ENCODE data around the gene LMLN.
"Not testable (repeated sequence)": the region's sequence is repeated elsewhere in the genome, so short reads cannot be mapped to it uniquely, and the experiment has no call there.

The LMLN gene

DNA sequence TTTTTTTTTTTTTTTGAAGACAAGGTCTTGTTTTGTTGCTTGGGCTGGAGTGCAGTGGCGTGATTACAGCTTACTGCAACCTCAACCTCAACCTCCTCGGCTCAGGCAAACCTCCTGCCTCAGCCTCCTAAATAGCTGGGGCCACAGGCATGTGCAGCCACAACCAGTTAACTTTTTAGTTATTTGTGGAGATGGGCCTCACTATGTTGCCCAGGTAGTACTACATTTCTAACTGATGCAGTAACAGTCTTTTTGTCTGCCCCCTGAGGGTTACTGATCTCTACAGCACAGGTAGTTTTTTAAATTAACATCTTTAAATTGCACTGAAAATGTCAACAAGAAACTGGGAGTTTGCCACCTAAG, 3.4 kb upstream of the LMLN start:
- no peak for DNase-seq

DNA sequence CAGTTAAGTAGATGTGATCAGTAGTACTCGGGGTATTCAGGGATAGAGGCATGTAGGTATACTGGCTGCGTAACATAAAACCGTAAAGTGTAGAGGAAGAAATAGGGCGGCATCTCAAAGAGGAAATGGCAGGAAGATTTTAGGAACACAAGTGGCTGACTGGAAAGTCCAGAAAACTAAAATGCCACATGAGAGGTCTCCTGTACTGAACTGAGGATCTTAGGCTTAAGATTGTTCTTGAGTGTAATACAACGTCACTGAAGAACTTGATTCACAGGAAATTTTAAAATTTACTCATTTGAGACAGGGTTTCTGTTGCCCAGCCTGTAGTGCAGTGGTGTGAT, 2.3 kb upstream of the LMLN start:
- no peak for DNase-seq

DNA sequence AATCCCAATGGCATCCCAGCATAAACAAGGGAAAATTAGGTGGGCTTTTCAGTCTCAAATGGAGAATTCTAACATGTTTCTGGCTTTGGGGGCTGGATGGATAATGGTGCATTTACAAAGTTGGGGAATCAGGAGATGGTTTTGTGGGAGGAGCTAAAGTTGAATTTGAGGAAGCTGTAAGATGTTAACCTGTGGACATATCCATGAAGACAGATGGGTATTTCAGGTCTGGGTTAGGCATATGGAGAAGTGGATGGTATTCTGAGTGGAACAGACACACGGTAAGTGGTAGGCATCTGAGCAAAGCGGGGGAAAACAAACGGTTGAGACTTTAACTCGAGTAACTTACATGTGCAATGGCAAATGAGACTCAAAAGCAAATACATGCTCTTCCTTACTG, 1.7 kb upstream of the LMLN start:
- DNase-seq, result no peak

DNA sequence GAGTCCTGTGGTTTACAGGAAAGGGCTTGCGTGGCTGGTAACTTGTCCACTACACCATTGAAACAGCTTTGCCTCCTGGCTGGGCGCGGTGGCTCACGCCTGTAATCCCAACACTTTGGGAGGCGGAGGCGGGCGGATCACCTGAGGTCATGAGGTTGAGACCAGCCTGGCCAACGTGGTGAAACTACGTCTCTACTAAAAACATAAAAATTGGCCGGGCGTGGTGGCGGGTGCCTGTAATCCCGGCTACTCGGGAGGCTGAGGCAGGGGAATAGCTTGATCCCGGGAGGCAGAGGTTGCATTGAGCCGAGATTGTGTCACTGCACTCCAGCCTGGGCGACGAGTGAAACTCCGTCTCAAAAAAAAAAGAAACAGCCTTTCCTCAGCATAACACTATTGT, 1.2 kb upstream of the LMLN start:
- DNase-seq, result not testable (repeated sequence)

DNA sequence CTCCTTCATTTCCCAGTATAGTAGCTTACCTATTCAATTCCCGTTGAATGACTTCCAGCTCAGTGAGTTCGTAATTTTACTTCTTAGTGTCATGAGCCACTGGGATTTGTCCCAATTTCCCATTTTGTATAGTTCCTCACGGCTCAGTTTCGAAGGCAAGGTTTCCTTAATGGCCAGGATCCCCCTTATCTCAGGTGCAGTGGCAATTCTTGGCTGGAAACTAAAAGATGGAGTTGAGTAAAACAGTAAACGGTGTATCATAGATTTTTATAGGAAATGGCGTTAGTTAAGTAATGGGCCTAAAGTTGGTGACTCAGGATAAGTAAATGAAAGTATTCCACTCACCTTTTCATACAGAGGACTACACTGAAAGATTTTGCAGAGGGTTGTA, 522 bp upstream of the LMLN start:
- DNase-seq, result no peak

DNA sequence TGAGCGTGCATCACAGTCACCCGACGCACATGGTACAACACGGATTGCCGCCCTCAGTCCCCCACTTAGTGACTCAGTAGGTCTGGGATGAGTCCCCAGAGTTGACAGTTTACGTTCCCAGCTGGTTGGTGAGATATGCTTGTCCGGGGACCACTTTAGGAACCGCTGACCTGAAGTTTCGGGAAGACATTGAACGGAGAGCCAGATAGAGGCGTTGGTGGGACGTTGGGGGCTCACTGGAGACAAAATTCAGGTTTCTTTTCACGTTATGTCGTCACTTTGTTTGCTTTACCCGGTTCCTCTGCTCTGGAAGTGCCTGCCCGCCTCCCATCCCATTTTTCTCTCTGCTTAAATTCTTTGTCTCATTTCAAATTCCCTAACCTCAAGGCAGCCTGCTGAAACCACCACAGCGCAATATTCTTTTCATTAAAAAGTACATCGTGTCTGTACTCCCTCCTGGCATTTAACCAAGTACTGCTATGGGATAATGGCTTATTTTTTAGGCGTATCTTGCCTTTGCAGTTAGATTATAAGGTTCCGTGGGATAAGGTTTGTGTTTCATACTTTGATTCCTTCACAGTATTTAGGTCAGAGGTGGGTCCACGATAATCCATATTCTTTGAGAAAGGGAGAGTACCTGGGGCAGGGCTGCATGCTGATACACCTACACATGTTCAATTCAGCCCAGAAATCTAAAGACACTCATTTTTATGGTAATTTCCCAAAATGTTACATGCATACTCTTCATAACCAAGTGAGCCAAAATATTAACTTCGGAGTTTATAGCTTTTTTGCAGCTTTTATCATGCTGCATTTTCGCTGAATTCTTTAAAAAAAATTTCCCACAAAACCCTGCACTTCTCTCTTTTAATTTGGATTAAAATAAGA, 921 bp downstream of the LMLN start:
- no peak for DNase-seq

DNA sequence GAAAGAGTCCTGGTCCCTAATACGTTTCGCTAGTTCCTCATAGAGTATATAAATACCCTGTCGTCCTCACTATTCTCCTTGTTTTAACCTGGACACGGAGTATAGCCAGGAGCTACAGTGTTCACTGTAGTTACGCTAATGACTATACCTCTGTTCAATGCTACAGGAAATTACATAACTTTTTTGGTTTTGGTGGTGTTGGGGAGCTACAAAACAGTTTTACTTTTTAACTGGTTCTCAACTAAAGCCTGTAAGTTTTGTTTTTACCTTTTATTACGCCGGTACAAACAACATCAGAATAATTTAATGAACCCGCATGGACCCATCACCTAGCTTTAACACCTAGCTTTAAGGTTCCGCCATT, 1.5 kb downstream of the LMLN start:
- DNase-seq, result peak in 3 of 6 experiments; percentile 23 to 32 (median 26)

DNA sequence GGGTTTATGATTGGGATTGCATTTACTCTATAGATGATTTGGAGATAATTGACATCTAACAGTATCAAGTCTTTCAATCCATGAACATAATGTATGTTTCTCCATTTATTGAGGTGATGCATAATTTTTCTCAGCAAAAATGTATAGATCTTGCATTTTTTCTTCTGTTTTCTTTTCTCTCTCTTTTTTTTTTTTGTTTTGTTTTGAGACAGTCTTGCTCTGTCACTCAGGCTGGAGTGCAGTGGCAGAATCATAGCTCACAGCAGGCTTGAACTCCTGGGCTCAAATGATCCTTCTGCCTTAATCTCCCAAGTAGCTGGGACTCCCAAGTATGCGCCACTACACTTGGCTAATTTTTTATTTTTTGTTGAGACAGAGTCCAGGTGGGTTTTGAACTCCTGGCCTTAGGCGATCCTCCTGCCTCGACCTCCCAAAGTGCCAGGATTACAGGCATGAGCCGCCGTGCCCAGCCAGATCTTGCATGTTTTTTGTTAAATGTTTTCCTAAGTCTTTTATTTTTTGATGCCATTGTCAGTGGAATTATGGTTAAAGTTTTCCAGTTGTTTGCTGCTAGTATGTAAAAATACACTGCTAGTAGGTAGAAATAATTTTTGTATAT, 3.1 kb downstream of the LMLN start:
- DNase-seq, result no peak

DNA sequence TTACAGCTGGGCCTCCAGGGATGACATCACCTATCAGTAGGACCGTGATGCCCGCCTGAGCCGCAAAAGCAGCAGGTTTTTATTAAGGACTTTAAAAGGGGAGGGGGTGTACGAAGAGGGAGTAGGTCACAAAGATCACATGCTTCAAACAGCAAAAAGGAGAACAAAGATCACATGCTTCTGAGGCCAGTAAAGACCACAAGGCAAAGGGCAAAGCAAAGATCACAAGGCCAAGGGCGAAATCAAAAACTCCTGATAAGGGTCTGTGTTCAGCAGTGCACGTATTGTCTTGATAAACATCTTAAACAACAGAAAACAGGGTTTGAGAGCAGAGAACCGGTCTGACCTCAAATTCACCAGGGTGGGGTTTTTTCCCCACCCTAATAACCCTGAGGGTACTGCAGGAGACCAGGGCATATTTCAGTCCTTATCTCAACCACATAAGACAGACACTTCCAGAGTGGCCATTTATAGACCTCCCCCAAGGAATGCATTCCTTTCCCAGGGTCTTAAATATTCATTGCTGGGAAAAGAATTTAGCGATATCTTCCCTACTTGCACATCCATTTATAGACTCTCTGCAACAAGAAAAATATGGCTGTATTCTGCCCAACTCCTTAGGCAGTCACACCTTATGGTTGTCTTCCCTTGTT, 7.4 kb downstream of the LMLN start:
- not testable (repeated sequence) for DNase-seq

DNA sequence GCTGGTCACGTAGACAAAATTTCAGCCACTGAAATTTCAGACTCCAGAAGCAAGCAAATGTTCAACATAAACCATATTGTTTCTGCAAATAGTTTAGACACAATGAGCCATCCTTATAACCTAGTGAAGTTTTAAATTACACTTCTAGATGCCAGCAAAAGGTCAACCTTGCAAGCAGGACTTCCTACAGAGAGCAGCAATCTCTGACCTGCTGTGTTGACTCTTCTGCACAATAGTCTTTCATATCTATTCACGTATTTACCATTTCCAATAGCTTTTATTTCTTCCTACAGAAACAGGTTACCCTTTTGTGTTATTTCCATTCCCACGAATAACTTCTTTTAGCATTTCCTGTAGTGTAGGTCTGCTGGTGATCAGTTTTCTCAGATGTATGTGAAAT, 10.6 kb downstream of the LMLN start:
- DNase-seq, result no peak

DNA sequence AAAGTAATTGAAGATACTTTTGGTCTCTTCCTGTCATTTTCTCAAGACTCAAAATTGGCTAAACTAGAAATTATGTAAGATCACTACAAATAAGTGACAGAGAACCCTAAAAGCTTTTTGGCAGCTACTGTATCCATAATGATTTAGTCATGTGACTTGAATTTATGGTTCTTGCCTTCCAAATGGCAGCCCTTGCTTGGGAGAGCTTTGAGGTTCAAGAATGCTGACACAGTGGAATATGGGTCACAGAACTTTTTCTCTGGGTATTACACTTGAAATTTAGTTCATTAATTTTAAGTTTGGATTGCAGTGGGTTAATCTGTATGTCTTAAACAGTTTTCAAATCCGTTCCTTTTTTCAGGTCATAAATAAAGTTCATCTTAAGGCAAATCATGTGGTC, 14.0 kb downstream of the LMLN start:
- no peak for DNase-seq

DNA sequence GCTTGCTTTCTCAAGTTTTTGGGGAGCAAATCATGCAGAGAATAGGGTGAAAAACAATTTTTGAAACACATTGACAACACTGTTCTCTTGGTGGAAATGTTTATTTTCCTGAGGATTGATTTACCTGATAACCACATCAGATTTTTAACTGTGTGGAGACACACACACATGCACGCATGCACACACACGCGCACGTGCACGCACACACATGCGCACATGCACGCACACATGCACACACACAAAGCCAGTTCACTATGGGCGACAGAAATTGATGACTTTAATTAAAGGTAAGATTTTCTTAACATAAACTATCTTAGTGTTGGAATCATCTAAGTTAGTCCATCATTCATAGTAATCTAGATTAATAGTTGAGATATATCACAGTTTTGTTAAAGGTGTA, 15.3 kb downstream of the LMLN start:
- DNase-seq, result no peak

DNA sequence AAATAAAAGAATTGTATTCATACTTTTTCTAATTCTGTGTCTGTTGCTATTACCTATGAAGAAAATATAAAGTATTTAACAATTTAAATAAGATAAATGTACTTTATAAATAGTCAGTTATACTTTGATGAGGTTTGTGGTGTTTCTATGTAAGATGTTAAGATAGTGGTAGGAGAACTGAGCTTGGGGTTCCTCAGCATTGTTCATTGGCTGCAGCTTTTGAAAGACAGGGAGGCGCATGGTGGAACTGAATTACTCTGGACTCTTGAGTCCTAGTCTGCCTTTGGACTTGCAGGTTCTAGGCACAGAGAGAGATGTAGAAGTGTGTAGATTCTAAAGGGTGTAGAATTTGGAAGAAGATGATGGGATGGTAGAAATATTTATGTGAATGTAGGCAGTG, 23.1 kb downstream of the LMLN start:
- DNase-seq, result no peak

DNA sequence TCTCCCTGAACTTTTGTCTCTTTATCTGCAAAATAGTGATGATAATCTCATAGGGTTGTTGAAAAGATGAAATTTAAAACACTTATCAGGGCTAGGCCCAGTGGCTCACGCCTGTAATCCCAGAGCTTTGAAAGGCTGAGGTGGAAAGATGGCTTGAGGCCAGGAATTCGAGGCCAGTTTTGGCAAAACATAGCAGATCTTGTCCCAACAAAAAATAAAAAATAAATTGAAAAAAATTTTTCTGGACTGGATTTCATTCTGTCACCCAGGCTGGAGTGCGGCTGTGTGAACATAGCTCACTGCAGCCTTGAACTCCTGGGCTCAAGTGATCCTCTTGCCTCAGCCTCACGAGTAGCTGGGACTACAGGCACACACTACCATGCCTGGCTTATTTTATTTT, 29.6 kb downstream of the LMLN start:
- no peak for DNase-seq

DNA sequence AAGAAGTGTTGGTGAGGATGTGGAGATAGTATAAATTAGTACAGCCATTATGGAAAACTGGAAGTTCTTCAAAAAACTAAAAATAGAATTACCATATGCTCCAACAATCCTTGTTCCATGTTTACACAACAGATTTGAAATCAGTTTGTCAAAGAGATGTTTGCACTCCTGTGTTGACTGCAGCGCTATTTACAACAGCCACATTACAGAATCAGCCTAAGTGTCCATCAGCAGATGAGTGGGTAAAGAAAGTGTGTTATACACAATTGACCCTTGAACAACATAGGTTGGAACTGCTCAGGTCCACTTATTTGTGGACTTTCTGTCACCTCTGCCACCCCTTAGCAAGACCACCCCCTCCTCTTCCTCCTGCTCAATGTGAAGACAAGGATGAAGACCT, 34.7 kb downstream of the LMLN start:
- DNase-seq, result no peak

DNA sequence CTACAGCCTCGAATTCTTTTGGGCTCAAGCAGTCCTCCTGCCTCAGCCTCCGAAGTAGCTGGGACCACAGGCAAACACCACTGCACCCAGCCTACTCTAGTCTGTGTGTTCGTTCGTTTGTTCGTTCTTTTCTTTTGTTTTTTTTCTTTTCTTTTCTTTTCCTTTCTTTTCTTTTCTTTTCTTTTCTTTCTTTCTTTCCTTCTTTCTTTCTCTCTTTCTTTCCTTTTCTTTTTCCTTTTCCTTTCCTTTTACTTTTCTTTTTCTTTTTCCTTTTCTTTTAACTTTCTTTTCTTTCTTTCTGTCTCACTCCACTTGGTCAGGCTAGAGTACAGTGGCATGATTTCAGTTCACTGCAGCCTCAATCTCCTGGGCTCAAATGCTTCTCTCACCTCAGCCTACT, 36.8 kb downstream of the LMLN start:
- no peak for DNase-seq

DNA sequence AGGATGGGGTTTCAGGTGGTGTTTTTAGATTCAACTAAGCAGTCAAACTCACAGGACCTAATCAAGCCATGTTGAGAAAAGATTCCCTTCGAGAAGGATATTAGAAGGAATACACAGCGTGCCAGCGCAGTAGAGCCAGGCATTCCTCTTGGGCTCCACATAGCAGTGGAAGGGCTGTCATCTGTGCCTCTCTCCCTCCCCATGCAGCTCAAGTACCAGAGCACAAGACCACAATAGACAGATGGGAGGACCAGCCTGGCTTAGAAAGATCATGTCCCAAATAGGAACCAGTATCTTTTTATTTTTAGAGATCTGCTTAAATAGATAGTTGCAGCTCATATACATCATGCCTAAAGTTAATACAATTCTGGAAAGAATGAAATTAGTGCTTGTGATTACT, 37.9 kb downstream of the LMLN start:
- DNase-seq, result no peak

DNA sequence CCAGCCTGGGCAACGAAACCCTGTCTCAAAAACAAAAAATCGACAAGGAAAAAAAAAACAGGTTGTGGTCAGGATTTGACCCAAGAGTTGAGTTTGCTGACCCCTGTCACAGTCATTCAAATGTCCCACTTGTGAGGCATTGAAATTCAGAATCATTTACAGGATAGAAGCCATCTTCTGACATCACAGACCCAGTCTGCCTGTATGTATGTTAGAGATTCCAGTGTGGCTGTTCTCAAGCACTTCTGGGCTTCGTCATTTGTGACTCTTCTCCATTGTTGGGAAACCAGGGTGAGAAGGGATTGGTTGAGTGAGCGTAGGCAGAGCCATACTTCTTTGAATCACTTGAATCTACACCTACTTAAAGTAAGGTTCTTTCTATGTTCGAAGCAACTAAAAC, 57.1 kb downstream of the LMLN start:
- no peak for DNase-seq

DNA sequence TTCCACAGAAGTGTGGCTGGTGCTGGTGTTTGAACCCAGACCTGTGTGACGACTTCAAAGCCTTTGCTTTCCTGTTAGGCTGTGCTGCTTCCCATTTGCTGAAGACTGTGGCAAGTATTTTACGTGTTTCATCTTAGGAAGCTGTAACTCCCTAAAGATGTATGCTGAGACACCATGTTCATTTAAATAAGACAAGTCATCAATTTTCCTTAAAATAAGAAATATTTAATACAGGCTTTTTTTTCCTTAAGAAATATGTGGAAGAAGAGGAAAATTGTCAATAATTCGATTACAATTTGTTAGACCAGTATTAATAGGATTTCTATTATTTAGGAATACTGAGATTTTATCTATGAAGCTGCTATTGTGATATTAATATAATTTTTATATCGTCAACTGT, 58.4 kb downstream of the LMLN start:
- no peak for DNase-seq

DNA sequence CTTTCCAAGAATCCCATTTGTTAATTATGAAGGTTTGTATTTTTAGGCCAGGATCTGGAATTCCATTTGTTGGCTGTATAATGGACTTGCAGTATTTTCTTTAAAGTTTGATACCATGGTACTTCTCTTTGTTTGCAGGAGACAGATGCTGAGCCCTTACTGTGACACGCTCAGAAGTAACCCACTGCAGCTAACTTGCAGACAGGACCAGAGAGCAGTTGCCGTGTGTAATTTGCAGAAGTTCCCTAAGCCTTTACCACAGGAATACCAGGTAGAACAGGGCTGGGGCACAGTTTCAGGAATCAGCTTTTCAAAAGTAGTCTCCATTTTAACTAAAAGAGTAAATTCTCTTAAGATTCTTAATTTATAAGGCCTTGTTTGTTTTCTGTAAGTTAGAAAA, 59.1 kb downstream of the LMLN start:
- no peak for DNase-seq

DNA sequence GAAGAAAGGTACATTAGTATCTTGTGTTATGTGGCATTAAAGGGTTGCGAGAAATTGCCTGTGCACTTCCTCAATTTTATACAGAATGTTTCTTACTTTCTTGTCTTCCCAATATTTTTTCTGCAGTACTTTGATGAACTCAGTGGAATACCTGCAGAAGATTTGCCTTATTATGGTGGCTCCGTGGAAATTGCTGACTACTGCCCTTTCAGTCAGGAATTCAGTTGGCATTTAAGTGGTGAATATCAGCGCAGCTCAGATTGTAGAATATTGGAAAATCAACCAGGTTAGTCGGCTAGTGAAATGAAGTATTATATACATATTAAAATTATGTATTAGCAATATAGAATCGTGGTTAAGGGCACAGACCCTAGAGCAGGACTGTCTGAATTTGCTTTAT, 61.3 kb downstream of the LMLN start:
- no peak for DNase-seq

DNA sequence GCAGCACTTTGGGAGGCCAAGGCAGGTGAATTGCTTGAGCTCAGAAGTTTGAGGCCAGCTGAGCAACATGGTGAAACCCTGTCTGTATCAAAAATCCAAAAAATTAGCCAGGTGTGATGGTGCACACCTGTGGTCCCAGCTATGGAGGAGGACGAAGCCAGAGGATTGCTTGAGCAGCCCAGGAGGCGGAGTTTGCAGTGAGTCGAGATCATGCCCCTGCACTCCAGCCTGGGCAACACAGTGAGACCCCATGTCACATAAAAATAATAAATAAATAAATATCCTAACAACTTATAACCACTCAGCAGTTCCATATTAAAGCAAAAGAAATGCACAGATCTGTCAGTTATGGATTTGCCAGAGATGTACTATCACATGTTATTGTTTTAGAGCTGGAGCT, 62.6 kb downstream of the LMLN start:
- DNase-seq, result no peak

DNA sequence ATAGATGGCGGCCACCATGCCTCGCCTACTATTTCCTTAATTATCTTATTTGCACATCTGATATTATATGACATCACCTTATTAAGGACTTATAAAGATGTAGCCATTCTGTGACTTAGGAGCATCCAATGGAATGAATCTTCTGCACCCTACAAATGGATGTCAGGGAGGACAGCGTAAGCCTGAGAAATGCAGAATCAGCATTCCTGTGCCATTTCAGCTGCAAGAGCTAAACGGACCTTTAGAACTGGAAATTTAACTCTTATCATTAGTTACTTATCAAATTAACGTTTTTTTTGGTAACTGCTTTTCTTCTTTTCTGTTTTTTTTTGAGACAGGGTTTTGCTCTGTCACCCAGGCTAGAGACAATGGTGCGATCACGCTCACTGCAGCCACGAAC, 65.6 kb downstream of the LMLN start:
- no peak for DNase-seq

DNA sequence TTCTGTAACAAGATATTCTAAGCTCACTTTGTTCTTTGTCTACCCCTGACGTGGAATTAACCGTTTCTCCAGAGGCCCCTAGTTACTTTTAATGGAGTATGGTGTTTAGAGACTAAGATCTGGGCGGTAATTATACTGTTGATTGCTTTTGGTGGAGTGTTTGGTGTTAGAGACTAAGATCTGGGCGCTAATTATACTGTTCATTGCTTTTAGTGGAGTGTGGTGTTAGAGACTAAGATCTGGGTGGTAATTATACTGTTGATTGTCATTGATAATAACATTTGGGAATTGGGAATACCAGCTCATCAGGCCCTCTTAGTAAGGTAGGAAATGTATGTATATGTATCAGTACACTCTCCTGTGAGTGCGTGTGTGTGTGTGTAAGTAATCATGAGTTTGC, 66.6 kb downstream of the LMLN start:
- no peak for DNase-seq

Measured in stimulated activated naive CD4-positive, alpha-beta T cell (primary cell).